ENCODE results near the gene ABL1.
A peak's percentile ranks its signal among the peaks of the same experiment; 100 is the strongest.
"Not testable (repeated sequence)": the region's sequence is repeated elsewhere in the genome, so short reads cannot be mapped to it uniquely, and the experiment has no call there.

ABL1 gene

GRCh38 chr9:130834371-130835336 is at the start of gene ABL1:
Gene ABL1, plus strand, starts transcription at chr9:130835254. Its CDS starts 193 bp downstream, at chr9:130835447.
- DNase-seq (ENCODE audit: low read depth in 2 of 2, low spot score in 1 of 2): peak; percentile 30 to 33

- no peak for DNase-seq (ENCODE audit: low read depth in 2 of 2, low spot score in 1 of 2)
Measured at GRCh38 chr9:130785940-130786508, 49.0 kb upstream of the ABL1 start.

GRCh38 chr9:130786526-130786925 is 48.5 kb upstream of the ABL1 start:
- DNase-seq (ENCODE audit: low read depth in 2 of 2, low spot score in 1 of 2): no peak

GRCh38 chr9:130789747-130790672 is 45.0 kb upstream of the ABL1 start:
- DNase-seq (ENCODE audit: low read depth in 2 of 2, low spot score in 1 of 2): no peak

GRCh38 chr9:130791303-130791894 is 43.7 kb upstream of the ABL1 start:
- no peak for DNase-seq (ENCODE audit: low read depth in 2 of 2, low spot score in 1 of 2)

- no peak for DNase-seq (ENCODE audit: low read depth in 2 of 2, low spot score in 1 of 2)
Measured at GRCh38 chr9:130793589-130793988, 41.5 kb upstream of the ABL1 start.

GRCh38 chr9:130794021-130794420 is 41.0 kb upstream of the ABL1 start:
- not testable (repeated sequence) for DNase-seq (ENCODE audit: low read depth in 2 of 2, low spot score in 1 of 2)

GRCh38 chr9:130794423-130794822 is 40.6 kb upstream of the ABL1 start:
- DNase-seq (ENCODE audit: low read depth in 2 of 2, low spot score in 1 of 2): not testable (repeated sequence)

GRCh38 chr9:130794923-130795495 is 40.0 kb upstream of the ABL1 start:
- no peak for DNase-seq (ENCODE audit: low read depth in 2 of 2, low spot score in 1 of 2)

- DNase-seq (ENCODE audit: low read depth in 2 of 2, low spot score in 1 of 2): not testable (repeated sequence)
Measured at GRCh38 chr9:130803116-130803515, 31.9 kb upstream of the ABL1 start.

- no peak for DNase-seq (ENCODE audit: low read depth in 2 of 2, low spot score in 1 of 2)
Measured at GRCh38 chr9:130805510-130806326, 29.3 kb upstream of the ABL1 start.

GRCh38 chr9:130806327-130806716 is 28.7 kb upstream of the ABL1 start:
- no peak for DNase-seq (ENCODE audit: low read depth in 2 of 2, low spot score in 1 of 2)

GRCh38 chr9:130810609-130811136 is 24.4 kb upstream of the ABL1 start:
- no peak for DNase-seq (ENCODE audit: low read depth in 2 of 2, low spot score in 1 of 2)

- no peak for DNase-seq (ENCODE audit: low read depth in 2 of 2, low spot score in 1 of 2)
Measured at GRCh38 chr9:130815242-130815808, 19.7 kb upstream of the ABL1 start.

GRCh38 chr9:130817914-130818313 is 17.1 kb upstream of the ABL1 start:
- DNase-seq (ENCODE audit: low read depth in 2 of 2, low spot score in 1 of 2): no peak

GRCh38 chr9:130820135-130820738 is 14.8 kb upstream of the ABL1 start:
- no peak for DNase-seq (ENCODE audit: low read depth in 2 of 2, low spot score in 1 of 2)

GRCh38 chr9:130823435-130823834 is 11.6 kb upstream of the ABL1 start:
- no peak for DNase-seq (ENCODE audit: low read depth in 2 of 2, low spot score in 1 of 2)

- no peak for DNase-seq (ENCODE audit: low read depth in 2 of 2, low spot score in 1 of 2)
Measured at GRCh38 chr9:130824079-130824478, 11.0 kb upstream of the ABL1 start.
